NCI-H1048 (cell line): ENCODE measurements around the gene RIN3.

ENCODE experiments used
- DNase-seq: peaks from one replicate; lab custom pipeline; 2025; lab: John Stamatoyannopoulos, UW

The RIN3 gene

GRCh38 chr14:92513204-92513965 lies at the start of gene RIN3:
Gene RIN3 (plus strand): TSS chr14:92513781. CDS start chr14:92513933, 152 bp downstream.
- DNase-seq: no peak

DNA sequence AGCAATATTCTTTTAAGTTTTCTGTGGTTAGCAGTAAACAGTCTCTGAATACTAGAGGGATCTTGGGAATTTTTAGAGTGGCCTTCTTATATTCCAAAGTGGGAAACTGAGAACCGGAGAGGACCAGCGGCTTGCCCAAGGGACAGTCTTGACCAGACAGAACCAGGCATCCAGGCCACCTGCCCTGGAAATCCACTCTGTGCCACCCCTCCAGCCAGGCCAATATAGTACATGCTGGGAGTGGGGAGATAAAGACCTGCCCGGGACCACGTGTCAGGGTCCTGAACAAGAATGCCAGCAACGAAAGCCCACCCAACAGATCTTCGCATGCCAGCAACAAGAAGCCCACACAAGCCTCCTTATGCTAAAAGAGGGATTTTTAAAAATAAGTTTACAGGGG lies 49.4 kb upstream of the RIN3 start:
- DNase-seq: no peak

GRCh38 chr14:92464716-92465115 lies 48.9 kb upstream of the RIN3 start:
- DNase-seq: no peak

DNA sequence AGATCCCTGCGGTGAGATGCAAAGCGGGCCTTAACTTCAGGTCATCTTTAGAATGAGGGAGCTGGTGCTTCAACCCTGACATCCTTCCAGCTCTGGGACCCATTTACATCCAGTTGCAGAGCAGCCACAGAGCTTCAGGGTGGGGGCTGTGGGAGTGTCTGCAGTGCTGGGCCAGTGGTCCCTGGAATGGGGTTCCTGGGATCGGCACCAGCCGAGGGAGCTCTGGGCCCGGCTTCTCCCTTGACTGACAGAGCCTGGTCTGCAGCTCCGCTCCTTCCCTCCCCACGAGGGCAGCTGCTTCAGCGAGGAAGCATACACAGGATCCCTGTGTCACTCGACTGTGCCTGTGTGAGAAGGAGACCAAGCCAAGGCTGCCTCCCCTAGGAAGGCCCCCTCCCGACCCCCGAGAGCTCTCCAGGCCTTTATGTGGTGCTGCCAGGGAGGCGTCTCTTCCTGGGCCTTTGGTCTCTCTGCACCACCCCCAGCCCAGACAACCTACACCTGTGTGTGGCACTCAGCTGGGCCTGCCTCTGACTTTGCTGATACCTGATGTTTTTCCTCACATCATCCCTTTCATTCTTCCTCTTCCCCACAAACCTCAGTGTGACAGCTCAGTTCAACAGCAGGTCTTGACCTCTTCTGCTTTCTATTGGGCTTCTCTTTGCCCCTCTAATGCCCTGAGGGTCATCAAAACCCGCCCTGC lies 48.1 kb upstream of the RIN3 start:
- DNase-seq: no peak

DNA sequence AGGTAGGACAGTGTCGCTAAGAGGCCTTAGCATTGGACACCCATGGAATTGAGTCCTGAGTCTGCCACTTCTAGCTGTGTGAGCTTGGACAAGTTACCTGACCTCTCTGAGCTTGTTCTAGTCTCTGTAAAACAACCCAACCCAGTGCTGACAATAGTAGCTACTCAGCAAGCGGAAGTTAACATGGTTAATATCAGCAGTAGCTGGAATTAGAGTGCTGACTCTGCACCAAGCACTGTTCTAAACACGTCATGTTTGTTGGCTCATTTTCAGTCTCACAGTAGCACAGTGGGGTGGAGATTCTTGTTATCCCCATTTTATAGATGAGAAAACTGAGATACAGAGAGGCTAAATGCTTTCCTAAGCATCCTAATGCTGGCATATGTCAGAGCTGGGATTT lies 47.5 kb upstream of the RIN3 start:
- no peak for DNase-seq

DNA sequence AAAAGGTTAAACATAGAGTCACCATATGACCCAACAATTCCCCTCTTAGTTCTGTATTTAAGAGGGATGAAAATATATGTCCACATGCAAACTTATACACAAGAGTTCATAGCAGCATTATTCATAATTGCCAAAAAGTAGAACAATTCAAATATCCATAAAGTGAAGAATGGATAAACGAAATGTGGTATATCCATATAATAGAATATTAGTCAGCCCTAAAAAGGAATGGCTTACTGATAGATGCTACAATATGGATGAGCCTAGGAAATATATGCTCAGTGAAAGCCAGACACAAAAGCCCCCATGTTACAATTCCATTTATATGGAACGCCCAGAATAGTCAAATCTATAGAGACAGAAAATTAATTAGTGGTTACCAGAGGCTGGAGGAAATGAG lies 44.1 kb upstream of the RIN3 start:
- no peak for DNase-seq

DNA sequence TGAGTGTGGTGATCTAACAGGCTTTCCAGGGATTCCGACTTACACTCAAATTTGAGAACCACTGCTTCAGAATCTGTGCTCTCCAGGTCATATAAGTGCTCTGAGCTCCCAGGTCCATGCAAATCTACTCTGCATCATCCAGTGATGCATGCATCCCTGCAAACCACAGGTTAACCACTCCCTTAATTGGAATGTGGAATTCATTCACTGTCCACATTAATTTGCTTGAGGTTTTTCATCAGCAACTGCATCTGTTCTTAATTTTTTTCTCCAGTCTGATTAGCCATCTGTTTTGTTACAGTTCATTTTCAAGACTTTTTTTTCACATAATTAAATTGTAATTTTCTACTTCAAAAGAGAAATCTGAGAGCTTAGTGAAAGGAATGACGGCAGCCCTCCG lies 43.4 kb upstream of the RIN3 start:
- no peak for DNase-seq

DNA sequence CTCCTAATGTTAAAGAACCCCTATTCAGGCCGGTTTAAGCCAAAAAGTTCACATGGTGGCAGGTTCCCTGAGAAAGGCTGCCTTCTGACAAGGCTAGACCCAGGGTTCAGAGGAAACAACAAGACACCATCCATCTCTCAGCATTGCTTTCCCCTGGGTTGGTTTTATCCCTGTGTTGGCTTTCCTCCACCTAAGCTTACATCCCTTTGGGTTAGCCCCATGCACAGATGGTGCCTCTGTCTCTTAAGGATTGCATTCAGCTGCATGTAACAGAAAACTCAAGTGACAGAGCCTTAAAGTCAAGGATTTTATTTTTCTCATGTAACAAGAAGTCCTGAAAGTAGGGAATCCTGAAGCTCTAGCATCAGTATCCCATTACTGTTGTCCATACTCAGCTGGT lies 42.8 kb upstream of the RIN3 start:
- no peak for DNase-seq

DNA sequence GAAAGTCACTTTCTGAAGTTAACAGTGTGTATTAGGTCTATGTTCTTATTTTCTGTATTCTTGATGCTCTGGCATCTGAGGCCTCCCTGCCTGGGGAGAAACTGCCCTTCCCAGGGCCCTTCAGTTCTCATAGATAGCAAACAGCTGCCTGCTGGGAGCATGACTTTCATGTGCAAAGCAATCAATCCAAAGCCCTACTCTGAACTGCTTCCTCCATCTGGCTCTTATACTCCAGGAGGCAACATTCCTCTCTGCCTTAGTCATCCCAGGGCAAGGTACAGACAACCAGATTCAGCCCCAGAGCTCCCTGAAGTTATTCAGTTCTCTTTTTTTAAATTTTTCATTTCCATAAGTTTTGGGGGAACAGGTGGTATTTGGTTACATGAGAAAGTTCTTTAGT lies 41.7 kb upstream of the RIN3 start:
- no peak for DNase-seq

DNA sequence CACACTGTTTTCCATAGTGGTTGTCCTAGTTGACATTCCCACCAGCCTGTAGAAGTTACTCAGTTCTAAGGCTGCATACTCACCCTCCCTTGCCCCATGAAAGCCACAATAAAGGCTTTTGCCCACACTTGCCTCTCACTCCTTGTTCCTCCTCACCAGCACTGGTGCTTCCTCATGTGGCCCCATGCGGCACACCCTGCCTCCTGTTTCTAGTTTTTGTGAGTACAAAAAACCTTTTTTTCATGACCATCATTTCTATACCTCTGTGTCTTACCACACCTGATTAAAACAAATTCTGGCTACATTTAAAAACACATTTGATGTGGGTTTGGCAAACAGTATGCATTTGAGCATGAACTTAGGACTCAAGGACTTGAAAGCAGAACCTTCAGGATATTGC lies 40.7 kb upstream of the RIN3 start:
- no peak for DNase-seq

DNA sequence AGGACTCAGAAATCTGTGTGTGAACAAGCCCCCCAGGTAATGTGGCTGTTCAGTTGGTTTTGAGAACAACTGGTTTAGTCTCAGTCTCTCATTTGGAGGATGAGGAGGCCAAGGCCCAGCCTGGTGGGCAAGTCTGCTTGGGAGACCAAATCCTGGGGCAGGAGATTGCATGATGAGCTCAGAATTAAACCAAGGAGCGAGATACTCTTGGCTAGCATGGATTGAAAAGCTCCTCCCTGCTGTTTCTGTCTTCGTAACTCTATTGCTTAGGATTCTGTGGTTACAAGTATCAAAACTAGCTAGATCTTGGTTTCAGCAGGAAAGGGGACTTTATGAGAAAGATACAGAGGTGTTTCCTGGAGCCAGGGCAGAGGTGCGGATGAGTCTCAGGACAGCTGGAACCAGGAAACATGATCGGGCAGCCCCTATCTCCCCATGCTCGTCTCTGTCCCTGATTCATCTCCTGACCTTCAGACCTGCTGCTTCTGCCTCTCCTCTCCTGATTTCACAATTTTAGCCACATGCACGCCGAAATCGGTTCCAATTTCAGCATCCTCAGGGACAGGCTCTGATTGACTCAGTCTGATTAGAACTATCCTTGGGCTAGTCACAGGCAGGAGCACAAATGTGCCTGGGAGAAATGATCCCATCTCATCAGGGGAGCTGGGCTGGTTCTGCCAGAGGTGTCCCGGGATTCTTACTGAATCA lies 40.2 kb upstream of the RIN3 start:
- DNase-seq: no peak

GRCh38 chr14:92473969-92474535 lies 39.5 kb upstream of the RIN3 start:
- DNase-seq: no peak

- no peak for DNase-seq
These were observed 38.5 kb upstream of the RIN3 start for GRCh38 chr14:92475037-92475436.

DNA sequence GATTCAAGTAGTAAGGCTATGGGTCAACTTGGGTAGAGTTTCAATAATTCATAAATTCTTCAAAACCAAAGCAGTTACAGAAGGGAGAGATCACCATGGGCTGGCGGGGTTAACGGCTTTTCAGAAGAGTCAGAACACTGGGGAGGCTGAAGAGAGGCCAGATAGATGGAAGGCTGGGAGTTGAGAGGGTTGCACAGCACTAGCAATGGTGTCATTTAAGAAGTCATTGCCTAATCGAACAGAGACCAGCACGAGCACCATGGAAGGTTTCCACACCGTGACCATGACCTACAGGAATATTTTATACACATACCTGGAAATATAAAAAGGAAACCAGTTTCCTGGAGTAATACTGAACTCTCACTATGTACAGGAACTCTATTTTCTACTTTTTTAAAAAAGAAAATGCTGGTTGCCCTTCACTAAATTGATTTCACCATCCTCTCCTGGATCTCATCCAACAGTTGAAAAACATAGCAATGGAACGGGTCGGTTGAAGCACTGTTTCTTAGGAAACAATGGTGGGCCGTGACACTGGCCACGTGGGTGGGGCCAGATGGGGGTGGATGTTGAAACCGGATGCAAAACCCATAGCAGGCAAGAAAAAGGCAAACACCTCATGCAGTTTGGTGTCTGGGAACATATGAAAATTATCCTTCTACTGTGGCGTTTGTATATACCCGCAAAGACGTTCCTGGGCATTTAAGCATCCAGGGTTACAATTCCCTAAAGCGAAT lies 38.0 kb upstream of the RIN3 start:
- no peak for DNase-seq

DNA sequence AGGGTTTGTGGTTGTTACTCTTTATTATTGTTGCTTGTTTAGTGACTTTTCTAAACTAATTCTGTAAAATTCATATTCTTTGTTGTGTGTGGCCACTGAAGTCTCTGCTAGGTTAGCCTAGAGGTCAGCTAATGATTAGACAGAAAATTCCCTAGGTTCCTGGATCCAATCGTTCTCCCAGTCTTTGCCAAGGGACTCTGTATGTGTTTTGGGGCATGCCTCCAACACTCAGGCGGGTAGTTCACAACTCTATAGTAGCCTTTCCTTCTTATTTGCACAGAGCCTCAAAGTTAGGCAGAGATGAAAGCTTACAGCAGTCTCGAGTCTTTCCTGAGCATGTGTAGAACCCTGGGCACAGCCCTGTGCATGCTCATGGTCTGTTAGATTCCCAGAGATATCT lies 32.7 kb upstream of the RIN3 start:
- DNase-seq: no peak

- no peak for DNase-seq
These were observed 32.2 kb upstream of the RIN3 start for GRCh38 chr14:92481386-92481785.

DNA sequence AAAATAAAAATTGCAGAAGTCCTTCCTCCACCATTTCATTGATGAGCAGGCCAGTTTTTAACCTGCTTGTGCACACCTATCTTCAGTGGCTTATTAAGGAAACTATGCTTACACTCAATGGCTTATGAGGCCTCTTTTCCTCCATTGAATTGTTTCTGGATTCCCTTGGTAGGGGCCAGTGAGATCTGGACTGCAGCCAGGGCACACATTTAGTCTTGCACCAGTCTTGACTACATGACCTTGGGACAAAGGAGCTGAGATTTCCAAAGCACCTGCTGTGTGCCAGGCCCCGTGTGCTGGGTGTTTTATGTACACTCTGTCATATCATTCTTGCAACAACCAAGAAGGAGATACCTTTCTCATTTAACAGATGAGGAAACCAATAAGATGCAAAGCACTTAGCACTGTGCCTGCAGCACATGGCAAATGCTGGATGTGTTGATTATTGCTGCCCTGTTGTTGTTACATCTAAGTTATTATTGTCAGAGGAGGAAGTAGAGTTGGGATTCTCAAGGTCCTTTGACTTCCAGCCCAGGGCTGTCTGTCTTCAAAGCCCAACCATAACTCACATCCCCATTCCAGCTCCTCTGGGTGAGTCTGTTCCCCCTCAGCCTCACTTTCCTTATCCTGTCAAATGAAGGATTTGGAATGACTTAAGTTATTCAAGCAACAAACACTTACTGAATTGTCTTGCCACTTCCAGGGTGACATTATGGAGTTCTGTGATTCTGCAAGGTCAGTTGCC lies 31.6 kb upstream of the RIN3 start:
- DNase-seq: no peak

DNA sequence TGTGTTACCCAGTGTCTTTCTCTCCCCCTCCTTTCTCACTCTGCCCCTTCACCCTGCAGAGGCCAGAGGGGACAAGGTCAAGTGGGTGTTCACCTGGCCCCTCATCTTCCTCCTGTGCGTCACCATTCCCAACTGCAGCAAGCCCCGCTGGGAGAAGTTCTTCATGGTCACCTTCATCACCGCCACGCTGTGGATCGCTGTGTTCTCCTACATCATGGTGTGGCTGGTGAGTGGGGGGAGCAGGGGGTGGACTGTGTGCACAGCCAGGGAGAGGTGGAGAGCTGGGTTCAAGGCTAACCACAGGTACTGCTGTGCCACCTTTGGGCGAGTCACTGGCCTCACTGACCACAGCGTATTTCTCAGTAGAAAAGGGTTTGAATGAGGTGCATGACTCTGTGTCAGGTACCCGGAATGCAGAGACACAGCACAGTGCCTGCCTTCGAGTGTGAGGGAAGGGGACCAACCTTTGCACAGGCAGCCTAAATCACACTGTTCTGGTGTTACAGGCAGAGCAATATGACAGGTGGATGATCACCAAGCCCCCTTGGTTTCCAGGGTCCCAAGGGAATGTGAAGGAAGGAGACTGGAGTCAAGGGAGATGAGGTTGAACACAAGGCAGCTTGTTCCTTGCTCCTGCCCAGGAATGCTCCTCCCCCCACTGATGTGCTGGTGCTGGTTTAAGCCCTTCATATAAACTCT lies 30.8 kb upstream of the RIN3 start:
- DNase-seq: no peak

DNA sequence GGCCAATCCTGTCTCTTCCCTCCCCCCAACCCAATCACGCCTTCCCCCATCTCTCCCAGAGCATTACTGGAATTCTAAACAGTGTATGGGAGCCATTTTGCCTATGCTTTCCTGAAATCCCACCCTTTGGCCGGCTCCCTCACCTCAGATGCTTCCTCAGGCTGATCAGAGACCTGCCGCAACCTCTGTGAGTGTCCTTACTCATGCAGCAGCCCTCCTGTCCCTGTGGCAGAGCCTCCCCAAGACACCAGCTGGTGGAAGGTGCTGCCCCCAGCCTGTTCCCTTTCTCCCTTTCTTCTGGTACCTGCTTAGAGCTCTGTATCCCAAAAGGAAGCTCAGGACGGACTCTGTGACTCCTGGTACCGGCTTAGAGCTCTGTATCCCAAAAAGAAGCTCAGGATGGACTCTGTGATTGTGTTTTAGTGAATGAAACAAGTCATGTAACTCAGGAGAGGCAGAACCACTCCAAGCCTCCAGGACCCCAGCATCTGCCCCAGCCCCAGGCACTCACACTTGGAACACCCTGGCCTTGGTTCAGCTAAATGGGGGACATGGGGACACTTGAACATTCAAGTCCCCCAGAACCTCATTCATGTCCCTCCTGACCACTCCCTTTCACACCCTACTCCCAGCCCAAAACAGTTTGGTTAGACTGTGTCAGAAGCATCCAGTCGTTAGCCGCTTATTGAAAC lies 29.3 kb upstream of the RIN3 start:
- no peak for DNase-seq

DNA sequence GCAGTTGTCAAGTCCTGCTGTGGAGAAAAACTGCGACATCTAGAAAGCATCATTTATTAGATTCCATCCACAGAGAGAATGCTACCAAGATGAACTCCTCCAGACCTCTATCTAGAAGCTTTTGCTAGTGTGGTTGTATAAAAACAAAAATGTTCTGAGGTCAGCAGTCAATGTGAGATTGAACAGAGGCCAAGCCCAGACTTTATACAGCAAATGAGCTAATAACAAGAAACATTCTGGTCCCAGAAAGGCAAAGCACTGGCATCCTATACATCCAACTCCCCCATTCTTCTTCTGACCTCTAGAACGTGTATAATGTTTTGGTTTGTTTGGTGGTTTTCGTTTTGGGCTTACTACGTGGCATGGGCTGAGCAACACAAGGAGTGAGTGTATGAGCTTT lies 26.7 kb upstream of the RIN3 start:
- no peak for DNase-seq
